Spleen (tissue), 7 donors: ENCODE results near the gene GNG10.

Experiments
- POLR2A ChIP-seq, 3 donors: fragments of 450-650 bp; IDR thresholded peaks; one replicate each; pipeline ENCODE4 v1.5.1; 2017; ENCODE audit warnings: antibody characterized with exemption in 3 of 3, mild to moderate bottlenecking in 1 of 3
- TF ChIP-seq, protein P1 (sequence below), 11 experiments: fragments of 200-600 bp in 7 of 11; fragments of 450-650 bp in 4 of 11; sonication (generic) in 4 of 11; IDR thresholded peaks in 8 of 11; conservative IDR thresholded peaks in 3 of 11; 1 replicate in 7 of 11; 2 replicates in 4 of 11; pipeline versions ENCODE4 v1.4.0 to v1.8.0; 2016 to 2021; ENCODE audit warnings: antibody characterized with exemption in 11 of 11, inconsistent platforms in 4 of 11, mild to moderate bottlenecking in 1 of 11
- donor health status: DM: no; HTN: no; CAD: no; lungs with moderate emphysema.
- donor health status: DM: no; HTN: no; CAD: no.
- donor health status: DM: no; HTN: no; CAD: no.

GRCh38 chr9:111661802-111662521 lies 557 bp downstream of the GNG10 start:
- TF ChIP-seq, protein P1, sequence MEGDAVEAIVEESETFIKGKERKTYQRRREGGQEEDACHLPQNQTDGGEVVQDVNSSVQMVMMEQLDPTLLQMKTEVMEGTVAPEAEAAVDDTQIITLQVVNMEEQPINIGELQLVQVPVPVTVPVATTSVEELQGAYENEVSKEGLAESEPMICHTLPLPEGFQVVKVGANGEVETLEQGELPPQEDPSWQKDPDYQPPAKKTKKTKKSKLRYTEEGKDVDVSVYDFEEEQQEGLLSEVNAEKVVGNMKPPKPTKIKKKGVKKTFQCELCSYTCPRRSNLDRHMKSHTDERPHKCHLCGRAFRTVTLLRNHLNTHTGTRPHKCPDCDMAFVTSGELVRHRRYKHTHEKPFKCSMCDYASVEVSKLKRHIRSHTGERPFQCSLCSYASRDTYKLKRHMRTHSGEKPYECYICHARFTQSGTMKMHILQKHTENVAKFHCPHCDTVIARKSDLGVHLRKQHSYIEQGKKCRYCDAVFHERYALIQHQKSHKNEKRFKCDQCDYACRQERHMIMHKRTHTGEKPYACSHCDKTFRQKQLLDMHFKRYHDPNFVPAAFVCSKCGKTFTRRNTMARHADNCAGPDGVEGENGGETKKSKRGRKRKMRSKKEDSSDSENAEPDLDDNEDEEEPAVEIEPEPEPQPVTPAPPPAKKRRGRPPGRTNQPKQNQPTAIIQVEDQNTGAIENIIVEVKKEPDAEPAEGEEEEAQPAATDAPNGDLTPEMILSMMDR (IDR thresholded peaks at IDR 0.05 in 8 of 11, conservative IDR thresholded peaks at IDR 0.05 in 3 of 11): no peak
- TF ChIP-seq POLR2A (IDR thresholded peaks at IDR 0.05): peak in 1 of 3 donors; percentile 4
